ENCODE measurements around the gene PLAAT2.

GRCh38 chr11:63556404-63557013 lies 6.7 kb downstream of the PLAAT2 start:
- TF ChIP-seq CTCF (IDR thresholded peaks at IDR 0.05) (no peak), EP300 (IDR thresholded peaks at IDR 0.05) (no peak), POLR2AphosphoS5 (IDR thresholded peaks at IDR 0.05) (no peak)

Measured in stomach (tissue), 4 donors.